HG03520 (cell line): Measurements from ENCODE around the gene GSK3B.

Experiments used
- ATAC-seq: cut with Tn5 transposase; IDR thresholded peaks from one replicate; pipeline ENCODE4 v1.9.1; 2021; ENCODE audit warnings: mild to moderate bottlenecking, moderate library complexity; ENCODE audit not compliant: unreplicated experiment

GSK3B gene

GRCh38 chr3:119950666-119951325, 143.5 kb downstream of the GSK3B start:
- ATAC-seq: no peak

GRCh38 chr3:119945291-119945690, 149.0 kb downstream of the GSK3B start:
- no peak for ATAC-seq

GRCh38 chr3:119944091-119944490, 150.2 kb downstream of the GSK3B start:
- ATAC-seq: peak; percentile 53

- ATAC-seq: no peak
Observed at GRCh38 chr3:119939077-119939476, 155.2 kb downstream of the GSK3B start.

GRCh38 chr3:119937229-119937628, 157.0 kb downstream of the GSK3B start:
- ATAC-seq: peak; percentile 95

- ATAC-seq: no peak
Observed at GRCh38 chr3:119934249-119934648, 160.0 kb downstream of the GSK3B start.

- ATAC-seq: no peak
Observed at GRCh38 chr3:119933207-119933606, 161.0 kb downstream of the GSK3B start.

GRCh38 chr3:119930286-119930685, 164.0 kb downstream of the GSK3B start:
- ATAC-seq: no peak

- ATAC-seq: no peak
Observed at GRCh38 chr3:119927190-119927589, 167.1 kb downstream of the GSK3B start.

GRCh38 chr3:119924111-119925094, 169.8 kb downstream of the GSK3B start:
- ATAC-seq: no peak

- ATAC-seq: no peak
Observed at GRCh38 chr3:119918992-119919933, 175.0 kb downstream of the GSK3B start.

GRCh38 chr3:119913021-119913420, 181.2 kb downstream of the GSK3B start:
- no peak for ATAC-seq

GRCh38 chr3:119912220-119912619, 182.0 kb downstream of the GSK3B start:
- no peak for ATAC-seq

- ATAC-seq: no peak
Observed at GRCh38 chr3:119911748-119912147, 182.5 kb downstream of the GSK3B start.

GRCh38 chr3:119902061-119902460, 192.2 kb downstream of the GSK3B start:
- no peak for ATAC-seq

- no peak for ATAC-seq
Observed at GRCh38 chr3:119901148-119901547, 193.1 kb downstream of the GSK3B start.

- ATAC-seq: no peak
Observed at GRCh38 chr3:119899192-119899511, 195.1 kb downstream of the GSK3B start.

GRCh38 chr3:119898478-119899191, 195.6 kb downstream of the GSK3B start:
- no peak for ATAC-seq

- ATAC-seq: no peak
Observed at GRCh38 chr3:119894195-119894594, 200.1 kb downstream of the GSK3B start.

GRCh38 chr3:119893769-119894168, 200.5 kb downstream of the GSK3B start:
- no peak for ATAC-seq
